Stimulated activated CD4-positive, alpha-beta T cell treated with anti-CD3 and anti-CD28 coated beads, Interleukin-1b, Interleukin-23, amount 100 ng/mL, for 48 hours (primary cell): ENCODE data around the gene ECHDC3.

Source experiments
- DNase-seq: peaks from one replicate; pipeline ENCODE4 v3.0.0-alpha.2; 2020

ECHDC3 gene

DNA sequence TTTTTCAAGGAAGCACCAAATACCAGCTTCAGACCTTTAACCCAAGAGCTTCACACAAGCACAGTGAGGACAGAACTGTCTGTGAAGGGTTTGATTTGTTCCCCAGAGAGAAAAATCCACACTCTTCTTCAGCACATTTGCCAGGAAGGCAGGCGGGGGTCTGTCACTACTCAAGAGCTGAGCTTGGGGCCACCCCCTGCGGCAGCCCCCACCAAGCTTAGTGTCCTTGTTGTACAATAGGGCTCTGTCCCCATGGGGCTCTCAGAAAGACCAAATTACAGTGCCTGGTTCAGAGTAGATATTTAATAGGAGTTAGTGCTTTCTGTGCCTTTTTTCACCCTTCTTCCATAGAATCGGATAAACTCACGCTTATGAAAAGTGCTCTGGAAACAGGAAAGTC is 12.4 kb downstream of the ECHDC3 start:
- DNase-seq, result no peak

DNA sequence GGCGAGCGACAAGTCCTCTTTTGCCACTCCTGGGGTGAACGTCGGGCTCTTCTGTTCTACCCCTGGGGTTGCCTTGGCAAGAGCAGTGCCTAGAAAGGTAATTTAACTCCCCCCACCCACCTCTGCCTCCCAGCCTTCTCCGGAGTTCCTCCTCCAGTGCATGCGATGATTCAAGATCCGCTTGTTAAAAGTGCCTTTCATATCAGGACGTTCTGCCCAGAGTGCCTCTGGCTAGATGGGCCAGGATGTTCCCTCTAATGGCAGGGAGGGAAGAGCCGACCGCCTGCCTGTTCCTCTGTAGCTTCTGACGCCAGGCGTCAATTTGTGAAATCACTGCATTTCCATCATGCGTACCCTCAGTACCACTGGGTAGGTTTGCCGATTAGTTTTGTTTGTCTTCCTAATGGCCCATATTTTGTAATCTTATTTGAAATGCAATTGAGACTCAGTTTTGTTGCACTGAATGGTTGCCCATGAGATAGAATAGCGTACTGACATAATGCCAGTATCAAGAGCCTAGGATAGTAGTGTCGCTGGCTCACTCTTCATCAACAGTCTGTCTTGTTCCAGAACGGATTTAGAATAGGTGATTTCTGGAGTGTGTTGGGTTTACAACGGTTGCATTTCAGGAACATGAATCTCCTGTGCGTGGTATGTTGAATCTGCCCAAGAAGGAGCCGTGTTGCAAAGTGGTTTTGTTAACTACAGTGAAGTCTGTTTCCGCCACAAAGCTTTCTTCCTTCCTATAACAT is 13.5 kb downstream of the ECHDC3 start:
- DNase-seq, result no peak

DNA sequence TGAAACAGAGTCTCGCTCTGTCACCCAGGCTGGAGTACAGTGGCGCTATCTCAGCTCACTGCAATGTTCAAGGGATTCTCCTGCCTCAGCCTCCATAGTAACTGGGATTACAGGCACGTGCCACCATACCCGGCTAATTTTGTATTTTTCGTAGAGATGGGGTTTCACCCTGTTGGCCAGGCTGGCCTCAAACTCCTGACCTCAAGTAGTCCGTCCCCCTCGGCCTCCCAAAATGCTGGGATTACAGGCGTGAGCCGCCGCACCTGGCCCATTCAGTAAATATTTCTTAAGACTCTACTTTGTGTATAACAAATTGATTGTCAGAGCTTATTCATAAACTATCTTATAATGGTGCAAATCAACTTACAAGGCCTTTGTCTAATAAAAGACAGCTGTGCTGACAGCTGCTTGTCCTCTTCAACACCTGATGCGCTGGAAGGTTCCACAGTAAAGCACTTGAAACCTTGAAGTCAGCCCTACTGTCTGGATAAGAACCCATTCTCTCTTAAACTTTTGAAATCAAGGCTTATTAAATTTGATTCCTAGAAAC is 14.7 kb downstream of the ECHDC3 start:
- no peak for DNase-seq

DNA sequence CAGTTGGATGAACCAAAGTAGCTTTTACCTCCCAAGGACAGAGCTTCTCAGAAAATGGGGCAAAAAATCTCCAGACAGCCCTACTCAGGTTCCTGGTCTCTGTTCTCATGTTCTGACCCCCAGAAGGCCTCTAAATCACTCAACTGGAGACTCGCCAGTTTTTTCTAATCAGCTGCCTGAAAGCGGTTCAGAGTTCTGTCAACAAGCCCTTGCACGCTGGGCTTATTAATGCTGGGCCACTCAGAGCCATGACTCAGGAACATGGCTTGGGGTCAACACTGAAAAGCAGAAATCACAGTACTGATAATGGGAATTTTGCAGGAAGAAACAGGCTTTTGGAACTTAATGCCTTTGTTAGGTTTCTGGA is 15.3 kb downstream of the ECHDC3 start:
- DNase-seq, result no peak

DNA sequence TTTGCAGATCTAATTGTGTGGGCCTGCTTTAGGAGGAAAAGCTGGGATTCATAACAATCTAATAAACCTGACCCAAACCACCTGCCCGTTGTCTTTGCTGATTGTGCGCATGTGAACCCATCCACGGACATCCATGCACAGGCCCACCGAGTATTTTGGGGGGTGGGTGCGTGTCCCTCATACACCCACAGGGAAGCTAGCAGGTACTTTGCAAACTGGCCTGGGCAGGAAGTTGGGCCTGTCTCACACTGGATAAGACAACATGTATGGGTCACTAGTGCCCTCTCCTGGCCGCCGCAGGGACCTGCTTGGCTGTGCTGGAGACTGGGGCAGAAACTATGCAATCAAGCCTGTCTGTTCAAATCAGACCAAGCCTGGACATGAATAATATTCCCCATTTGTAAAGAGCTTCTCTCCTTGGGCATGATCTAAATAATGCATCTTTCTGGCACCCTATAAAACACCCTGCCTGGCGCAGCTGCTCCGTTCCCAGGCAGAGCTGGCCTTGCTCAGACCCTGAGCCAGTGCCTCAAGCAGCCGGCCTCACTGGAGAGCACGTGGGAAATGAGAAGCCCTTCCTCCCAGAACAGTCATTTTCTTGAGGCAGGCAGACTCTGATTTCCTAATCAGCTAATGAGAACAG is 15.8 kb downstream of the ECHDC3 start:
- DNase-seq, result peak; percentile 85

DNA sequence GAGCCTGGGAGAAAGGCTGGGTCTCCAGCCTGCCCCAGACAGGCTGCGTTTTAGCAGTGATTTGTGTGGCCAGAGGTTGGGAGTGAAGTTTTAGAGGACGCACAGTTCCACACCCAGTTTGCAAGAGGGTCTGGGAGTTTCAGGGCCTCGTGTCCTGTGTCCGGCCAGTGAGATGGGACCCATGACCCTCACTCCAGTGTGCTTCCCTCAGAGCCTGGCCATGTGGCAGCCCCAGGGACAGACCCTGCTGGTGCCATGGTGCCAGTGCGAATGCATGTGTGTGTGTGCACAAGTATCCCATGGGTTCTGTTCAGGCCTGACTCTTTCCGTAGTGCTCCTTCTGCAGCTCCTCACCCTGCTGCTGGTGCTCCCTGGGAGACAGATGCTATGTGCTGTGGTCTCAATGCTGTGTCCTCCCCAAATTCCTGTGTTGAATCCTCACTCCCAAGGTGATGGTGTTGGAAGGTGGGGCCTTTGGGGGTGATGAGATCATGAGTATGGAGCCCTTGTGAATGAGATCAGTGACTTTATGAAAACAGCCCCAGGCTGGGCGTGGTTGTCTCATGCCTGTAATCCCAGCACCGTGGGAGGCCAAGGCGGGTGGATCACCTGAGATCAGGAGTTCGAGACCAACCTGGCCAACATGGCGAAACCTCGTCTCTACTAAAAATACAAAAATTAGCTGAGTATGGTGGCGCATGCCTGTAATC is 16.5 kb downstream of the ECHDC3 start:
- no peak for DNase-seq

DNA sequence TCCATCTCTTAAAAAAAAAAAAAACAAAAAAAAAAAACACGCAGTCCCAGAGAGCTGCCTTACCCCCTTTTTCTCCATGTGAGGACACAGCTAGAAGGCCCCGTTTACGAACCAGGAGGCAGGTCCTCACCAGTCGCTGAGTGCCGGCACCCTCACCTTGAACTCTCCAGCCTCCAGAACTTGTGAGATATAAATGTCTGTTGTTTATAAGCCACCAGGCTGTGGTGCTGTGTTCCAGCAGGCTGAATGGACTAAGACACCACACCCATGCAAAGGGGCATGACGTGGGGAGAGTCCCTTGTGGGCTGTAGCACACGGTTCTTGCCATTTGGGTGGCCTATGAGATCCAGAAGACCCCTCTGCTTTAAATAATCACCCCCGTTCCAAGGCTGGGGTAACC is 17.2 kb downstream of the ECHDC3 start:
- DNase-seq, result no peak

DNA sequence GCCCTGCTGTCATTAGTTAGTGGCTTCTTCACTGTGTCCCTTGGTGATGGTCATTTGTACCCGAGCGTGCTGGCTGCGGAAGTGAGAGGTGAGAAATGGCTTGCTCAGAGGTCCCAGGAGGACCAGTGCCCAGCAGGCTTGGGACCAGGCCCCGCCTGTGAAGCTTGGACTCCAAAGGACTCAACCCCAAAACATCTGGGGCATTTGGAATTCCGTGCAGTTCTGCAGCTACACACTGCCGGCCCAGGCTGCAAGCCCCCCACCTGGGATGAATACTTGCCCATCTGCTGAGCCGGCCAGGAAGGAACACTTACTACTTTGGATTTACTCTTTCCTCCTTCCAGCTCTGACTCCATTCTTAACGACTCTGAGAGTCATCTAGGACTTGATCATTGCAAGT is 18.0 kb downstream of the ECHDC3 start:
- DNase-seq, result no peak

DNA sequence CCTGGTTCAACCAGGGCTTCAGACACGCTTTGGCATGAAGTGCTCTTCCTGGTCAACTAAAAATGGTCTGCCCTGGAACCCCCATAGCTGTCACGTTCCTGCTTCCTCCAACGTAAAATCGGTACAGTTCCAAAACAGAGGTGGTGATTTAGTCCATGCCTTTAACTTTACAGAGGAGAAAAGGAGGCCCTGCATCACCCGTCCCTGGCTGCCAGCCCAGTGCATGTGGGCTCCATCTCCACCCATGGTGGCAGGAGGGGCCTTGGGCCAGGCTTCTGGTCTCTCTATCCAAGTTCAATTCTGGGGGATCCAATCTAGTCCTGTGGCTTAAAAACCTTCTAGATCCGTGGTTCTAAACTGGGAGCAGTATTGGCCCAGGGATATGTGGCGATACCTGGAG is 18.7 kb downstream of the ECHDC3 start:
- DNase-seq, result no peak

DNA sequence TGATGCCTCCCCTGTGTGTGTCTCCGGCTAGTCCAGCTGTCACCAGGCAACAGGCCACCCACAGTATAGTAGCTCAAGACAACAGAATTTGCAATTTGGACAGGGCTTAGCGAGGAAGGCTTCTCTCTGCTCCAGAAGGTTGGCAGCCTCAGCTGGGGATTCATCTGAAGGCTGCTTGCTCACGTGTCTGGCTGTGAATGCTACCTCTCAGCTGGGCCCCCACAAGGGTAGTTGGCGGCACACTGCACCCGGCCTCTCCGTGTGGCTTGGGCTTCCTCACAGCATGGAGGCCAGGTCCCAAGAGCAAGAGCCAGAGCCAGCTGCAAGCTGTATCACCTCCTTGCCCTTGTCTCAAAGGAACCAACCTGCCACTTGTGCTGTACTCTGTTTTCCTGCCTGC is 19.2 kb downstream of the ECHDC3 start:
- no peak for DNase-seq

DNA sequence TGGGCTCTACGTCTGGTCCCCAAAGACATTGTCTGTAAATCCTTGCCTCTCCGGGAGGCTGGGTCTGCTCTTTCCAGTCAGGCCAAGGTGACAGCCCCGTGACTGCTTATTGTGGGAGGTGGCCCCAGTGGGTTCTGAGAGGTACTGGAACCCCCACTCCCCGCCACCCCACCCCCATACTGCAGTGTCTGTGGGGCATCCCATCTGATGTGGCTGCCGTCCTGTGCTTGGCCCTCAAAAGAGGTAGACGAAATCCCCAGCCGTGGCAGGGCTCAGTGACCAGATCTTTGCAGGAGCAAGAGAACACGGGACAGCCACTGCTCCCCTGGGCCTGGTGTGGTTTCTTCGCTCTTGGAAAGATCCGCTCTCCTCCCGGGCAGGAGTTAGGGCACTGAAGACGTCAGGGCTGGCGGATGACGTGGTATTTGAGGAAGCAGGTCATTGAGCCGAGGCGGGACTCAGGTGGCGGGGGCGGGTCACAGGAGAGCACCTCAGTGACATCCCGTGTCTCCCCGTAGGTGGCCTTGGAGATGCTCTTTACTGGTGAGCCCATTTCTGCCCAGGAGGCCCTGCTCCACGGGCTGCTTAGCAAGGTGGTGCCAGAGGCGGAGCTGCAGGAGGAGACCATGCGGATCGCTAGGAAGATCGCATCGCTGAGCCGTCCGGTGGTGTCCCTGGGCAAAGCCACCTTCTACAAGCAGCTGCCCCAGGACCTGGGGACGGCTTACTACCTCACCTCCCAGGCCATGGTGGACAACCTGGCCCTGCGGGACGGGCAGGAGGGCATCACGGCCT is 20.7 kb downstream of the ECHDC3 start:
- no peak for DNase-seq

DNA sequence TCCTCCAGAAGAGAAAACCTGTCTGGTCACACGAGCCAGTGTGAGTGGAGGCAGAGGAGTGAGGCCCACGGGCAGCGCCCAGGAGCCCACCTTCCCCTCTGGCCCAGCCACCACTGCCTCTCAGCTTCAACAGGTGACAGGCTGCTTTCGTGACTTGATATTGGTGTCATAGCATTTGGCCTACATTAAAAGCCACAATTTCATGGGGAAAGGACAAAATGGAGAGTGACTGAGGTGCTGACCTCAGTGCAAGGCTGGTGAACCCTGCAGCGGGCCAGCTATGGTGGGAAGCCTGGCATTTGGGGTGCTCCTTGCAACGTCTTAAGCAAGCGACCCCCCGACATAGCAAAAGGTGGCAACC is 21.3 kb downstream of the ECHDC3 start:
- DNase-seq, result no peak

DNA sequence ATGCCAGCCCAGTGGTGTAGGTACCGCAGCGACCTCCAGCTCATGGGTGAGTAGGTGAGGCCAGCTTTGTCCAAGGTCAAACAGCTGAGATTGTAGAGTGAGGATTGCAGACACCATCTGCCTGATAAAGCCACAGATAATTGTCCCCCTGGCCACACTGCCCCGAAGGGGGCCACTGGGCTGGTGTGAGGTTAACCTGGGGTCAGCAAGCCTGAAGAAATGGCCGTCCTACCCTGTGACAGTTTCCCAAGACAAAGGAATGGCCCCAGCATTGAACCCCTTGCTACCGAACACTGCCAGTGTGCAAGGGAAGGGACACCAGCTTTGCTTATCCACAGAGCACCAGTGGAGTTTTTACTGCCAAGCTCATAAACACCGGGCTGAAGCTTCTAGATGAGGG is 23.0 kb downstream of the ECHDC3 start:
- DNase-seq, result no peak

DNA sequence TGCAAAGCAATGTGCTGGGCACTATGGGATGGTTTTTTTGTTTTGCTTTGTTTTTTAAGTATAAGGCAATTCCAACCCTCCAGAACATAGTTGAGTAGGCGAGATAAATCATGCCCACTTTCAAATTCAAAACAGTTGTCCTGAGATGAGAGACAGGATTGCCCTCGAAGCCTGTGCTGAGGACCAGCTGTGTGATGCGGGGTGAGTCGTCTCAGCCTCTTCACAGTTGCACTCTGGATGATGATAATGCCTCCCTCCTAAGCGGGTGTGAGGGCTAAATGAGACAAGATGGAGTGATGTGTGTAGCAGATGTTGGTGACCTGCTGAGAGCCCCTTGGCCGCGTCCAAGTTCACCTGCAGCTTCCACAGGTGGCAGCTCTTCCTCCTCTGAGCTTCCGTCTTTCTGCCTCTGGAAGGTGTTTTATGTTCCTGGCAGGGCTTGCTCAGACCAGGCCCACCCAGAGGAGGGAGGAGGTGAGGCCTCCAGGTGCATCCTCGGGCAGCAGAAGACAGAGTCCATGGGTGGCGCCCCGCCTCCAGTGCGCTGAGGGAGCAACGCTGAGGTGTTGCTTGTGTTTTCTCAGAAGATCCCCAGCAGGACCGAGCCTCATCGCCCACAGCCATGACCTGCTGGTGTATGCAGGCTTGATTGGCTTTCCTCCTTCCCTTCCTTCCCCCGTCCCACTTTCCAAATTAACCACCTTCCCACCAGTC is 30.6 kb downstream of the ECHDC3 start:
- no peak for DNase-seq

DNA sequence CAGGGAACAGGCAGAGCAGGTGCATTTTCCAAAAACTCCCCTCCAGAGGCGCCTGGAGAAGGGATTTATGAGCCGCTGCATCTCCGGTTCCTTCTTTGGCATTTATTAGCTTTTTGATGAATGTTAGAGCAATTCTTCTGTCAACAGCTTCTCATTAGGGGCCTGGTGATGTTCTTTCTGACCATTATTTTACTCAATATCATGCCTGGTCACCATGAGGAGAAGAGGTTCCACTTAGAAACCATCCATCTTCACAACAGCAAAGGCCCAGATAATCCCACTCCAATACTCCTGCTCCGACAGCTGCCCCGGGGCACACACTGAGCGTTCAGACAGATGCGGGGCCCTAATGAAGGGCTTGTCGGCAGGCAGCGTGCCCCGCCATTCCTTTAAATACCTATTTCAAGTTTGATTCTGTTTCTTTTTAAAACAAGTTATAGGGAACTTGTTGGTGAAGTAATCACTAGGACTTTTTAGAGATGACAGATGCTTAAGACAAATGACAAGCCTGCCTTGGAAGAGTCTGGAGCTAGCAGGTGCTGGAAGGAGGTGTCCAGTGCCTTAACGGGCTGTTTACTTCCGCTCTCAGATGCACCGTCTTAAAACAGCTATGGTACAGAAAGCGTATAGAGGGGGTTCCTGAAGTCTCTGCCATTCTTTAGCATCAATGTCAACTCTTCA is 31.7 kb downstream of the ECHDC3 start:
- no peak for DNase-seq

DNA sequence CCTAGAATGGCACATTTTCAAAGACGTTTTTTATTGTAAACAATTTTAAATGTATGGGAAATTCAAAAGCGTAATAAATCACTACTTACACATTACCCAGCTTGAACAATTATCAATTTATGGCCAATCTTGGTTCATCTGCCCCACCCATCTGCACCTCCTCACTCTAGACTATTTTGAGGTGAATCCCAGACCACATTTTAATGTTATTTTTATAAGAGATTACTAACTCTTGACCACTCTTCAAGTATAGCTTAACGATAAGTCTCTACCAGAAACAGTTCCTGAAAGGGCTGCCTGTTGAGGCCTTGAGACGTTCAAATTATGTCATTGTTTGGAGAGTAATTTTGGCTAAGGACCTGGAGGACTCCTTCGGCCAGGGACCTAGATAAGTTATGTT is 33.2 kb downstream of the ECHDC3 start:
- no peak for DNase-seq

DNA sequence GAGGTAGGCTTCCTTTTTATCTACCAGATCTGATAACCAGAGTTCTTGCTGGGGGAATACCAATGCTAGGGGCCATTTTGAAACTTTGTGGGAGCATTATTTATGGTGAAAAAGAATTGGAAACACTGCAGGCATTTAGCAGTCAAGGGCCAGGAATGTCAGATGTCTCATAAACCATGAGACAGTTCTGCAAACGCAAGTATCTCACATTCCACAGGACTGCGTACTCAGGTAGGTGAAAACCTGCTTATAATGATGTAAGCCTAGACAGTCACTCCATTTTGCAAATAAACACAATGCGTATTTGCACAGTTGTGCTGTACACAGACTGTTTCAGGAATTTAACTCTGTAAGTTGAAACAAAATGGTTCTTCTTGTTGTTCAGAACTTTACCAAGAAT is 33.9 kb downstream of the ECHDC3 start:
- DNase-seq, result no peak

DNA sequence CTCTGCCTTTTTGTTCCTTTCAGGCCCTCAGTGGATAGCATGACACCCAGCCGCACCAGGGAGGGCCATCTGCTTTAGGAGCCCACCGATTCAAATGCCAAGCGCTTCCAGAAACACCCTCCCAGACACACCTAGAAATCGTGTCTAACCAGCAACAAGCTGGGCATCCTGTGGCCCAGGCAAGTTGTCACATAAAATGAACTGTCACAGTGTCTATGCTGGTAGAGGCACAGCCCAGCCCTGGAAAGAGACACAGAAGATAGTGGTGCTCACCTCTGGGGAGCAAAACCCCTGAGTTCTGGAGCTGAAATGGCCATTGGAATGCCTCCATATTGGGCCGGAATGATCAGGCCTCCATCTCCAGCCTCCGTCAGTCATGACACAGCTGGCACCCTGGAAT is 38.9 kb downstream of the ECHDC3 start:
- DNase-seq, result no peak

DNA sequence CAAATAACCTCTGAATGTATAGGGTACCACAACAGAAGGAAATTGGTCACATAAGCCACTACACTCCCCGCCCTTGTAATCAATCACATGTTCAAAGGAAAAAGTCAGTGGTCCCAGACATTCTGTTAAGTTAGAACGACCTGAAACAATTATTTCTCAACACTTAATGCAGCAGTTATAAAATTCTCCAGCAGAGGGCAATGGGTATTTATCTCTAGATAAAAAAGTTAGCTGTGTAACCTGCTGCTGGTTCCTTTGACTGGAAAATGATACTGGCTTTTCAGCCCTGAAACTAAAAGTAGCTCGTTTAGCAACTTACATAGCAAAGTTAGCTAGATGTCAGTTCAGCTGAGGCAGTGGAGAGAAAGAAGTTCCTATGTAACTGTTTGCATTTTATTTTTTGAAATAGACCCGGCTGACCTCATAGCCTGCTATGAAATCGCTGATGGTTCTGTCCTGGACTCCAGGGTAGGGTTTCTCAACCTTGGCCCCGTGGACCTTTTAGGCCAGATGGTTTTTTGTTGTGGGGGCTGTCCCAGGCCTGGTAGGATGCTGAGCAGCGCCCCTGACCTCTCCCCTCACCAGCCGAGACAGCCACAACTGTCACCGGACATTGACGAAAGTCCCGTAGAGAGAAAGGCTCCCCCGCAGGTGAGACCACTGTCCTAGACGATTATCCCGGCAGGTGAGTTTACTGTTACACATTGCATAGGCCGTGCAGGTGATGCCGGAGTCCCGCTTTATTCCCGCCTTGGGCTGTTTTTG is 40.8 kb downstream of the ECHDC3 start:
- no peak for DNase-seq

DNA sequence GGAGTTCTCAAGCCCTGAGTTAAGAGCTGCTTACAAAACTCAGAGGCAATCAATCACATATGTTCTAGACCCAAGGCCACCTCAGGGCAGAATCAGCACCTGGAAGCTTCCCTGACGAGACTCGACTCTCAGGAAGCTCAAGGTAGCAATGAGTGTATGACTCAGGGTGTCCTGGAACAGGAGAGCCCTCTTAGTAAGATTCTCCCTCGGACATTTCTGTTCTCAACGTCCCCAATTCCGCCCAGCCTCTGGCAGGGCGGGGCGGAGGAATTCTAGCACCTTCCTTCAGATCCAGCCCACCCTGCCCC is 41.3 kb downstream of the ECHDC3 start:
- no peak for DNase-seq

DNA sequence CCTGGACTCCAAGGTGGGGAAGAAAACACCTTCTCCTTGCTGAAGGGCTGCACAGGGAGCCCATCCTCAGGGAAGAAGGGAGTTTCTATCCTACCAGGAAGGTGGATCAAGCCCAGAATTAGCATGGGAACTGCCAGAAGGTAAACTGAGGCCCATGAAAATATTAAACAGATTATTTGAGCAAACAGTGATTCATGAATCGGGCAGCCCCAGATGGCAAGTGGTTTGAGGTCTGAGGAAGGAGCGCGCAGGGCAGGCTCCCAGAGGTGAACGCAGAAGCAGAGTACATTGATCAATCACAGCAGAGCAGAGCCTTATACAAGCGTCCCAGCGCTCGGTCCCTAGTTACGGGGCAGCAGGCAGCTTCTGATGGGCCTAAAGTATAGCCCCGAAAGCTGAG is 45.2 kb downstream of the ECHDC3 start:
- no peak for DNase-seq
